ENCODE data around the gene ADPRS. TPM values are rescaled to one million over a fixed set of nuclear protein-coding genes. Genes with fewer than 3 reads are reported as not detected.

ADPRS gene
- total RNA-seq, 4 donors from 2014 or later, result 23.8 to 43.4 (median 32.6) TPM

- TF ChIP-seq CTCF (IDR thresholded peaks at IDR 0.05) (no peak), EP300 (IDR thresholded peaks at IDR 0.05) (no peak), POLR2A (IDR thresholded peaks at IDR 0.05) (no peak), POLR2AphosphoS5 (IDR thresholded peaks at IDR 0.05) (no peak)
- peak overlapping the region; percentile 34 to 85 (median 84) for H3K27ac ChIP-seq
- peaks cover 0 to 42% (median 21%) of the 10 kb centered on the region in 3 donors for H3K4me1 ChIP-seq
- no peaks in the 10 kb centered on the region for H3K9me3 ChIP-seq
- H3K36me3 ChIP-seq, result no peaks in the 10 kb centered on the region
- H3K27me3 ChIP-seq, result no peaks in the 10 kb centered on the region
- no peak for ATAC-seq
- H3K4me3 ChIP-seq, result peak overlapping the region; percentile 34 to 60
- 76 to 80% methylated on average over 1 to 4 of the region's 42 CpGs for WGBS, 2 donors (ENCODE audit: low coverage in 1 of 2)
These were observed 35.9 kb downstream of the ADPRS start for GRCh38 chr1:36124404-36125128.

- 30 to 33% methylated on average over 3 to 7 of the region's 77 CpGs for WGBS, 2 donors (ENCODE audit: low coverage in 1 of 2)
- no peak for TF ChIP-seq EP300 (IDR thresholded peaks at IDR 0.05)
- no peak for TF ChIP-seq CTCF (IDR thresholded peaks at IDR 0.05)
- TF ChIP-seq POLR2AphosphoS5 (IDR thresholded peaks at IDR 0.05), result no peak
- TF ChIP-seq POLR2A (IDR thresholded peaks at IDR 0.05), result peak in 1 of 2 donors; percentile 53
- Histone ChIP-seq H3K36me3 (no peaks in the 10 kb centered on the region), H3K9me3 (no peaks in the 10 kb centered on the region), H3K27ac (peak within 1 kb of the TSS; percentile 34 to 85 (median 84)), H3K27me3 (no peaks in the 10 kb centered on the region), H3K4me3 (peak within 1 kb of the TSS; percentile 34 to 60), H3K4me1 (peaks cover 0 to 34% (median 14%) of the 10 kb centered on the region in 3 donors)
- ATAC-seq, result peak; percentile 88
These were observed 36.7 kb downstream of the ADPRS start, which contains the start of gene COL8A2 for GRCh38 chr1:36125129-36125991. COL8A2 (minus strand) TSS chr1:36125222; CDS start chr1:36100242, 24,980 bp downstream.

- H3K4me3 ChIP-seq, result peak overlapping the region in 1 of 2 donors; percentile 60
- H3K36me3 ChIP-seq, result no peaks in the 10 kb centered on the region
- no peaks in the 10 kb centered on the region for H3K9me3 ChIP-seq
- no peak overlapping the region for H3K27ac ChIP-seq
- H3K4me1 ChIP-seq, result peaks cover 0 to 34% (median 14%) of the 10 kb centered on the region in 3 donors
- ATAC-seq, result no peak
- no peaks in the 10 kb centered on the region for H3K27me3 ChIP-seq
- whole genome bisulfite sequencing, 2 donors (ENCODE audit: low coverage in 1 of 2), result 68 to 78% methylated on average over 11 to 19 of the region's 21 CpGs
- TF ChIP-seq POLR2A (IDR thresholded peaks at IDR 0.05) (no peak), CTCF (IDR thresholded peaks at IDR 0.05) (no peak), EP300 (IDR thresholded peaks at IDR 0.05) (no peak), POLR2AphosphoS5 (IDR thresholded peaks at IDR 0.05) (no peak)
These were observed 37.5 kb downstream of the ADPRS start for GRCh38 chr1:36126005-36126716.

- no peaks in the 10 kb centered on the region for H3K36me3 ChIP-seq
- peaks cover 0 to 34% (median 14%) of the 10 kb centered on the region in 3 donors for H3K4me1 ChIP-seq
- TF ChIP-seq CTCF (IDR thresholded peaks at IDR 0.05), result no peak
- no peak for TF ChIP-seq POLR2AphosphoS5 (IDR thresholded peaks at IDR 0.05)
- no peak for TF ChIP-seq POLR2A (IDR thresholded peaks at IDR 0.05)
- TF ChIP-seq EP300 (IDR thresholded peaks at IDR 0.05), result no peak
- no peak for ATAC-seq
- H3K9me3 ChIP-seq, result no peaks in the 10 kb centered on the region
- no peak overlapping the region for H3K4me3 ChIP-seq
- H3K27ac ChIP-seq, result no peak overlapping the region
- H3K27me3 ChIP-seq, result no peaks in the 10 kb centered on the region
- WGBS, 2 donors (ENCODE audit: low coverage in 1 of 2), result 78 to 83% methylated on average over 1 to 2 of the region's 7 CpGs
These were observed 38.3 kb downstream of the ADPRS start for GRCh38 chr1:36126797-36127500.

Data from gastroesophageal sphincter (tissue), 4 donors.